ENCODE data around the gene SCN1A. TPM values are rescaled to one million over a fixed set of nuclear protein-coding genes. Genes with fewer than 3 reads are reported as not detected.

SCN1A gene
- total RNA-seq: not detected

GRCh38 chr2:166127217-166128155 is at the start of gene SCN1A:
Gene SCN1A, minus strand, starts transcription at chr2:166128020. Its CDS starts 54,399 bp downstream, at chr2:166073621.
- POLR2A ChIA-PET: no interaction called here
- DNase-seq: no peak
- no peak within 1 kb of the TSS for H3K4me3 Mint-ChIP-seq
- no peaks in the 10 kb centered on the region for H3K36me3 Mint-ChIP-seq
- peaks cover 12% of the 10 kb centered on the region for H3K27me3 Mint-ChIP-seq
- no peak for ATAC-seq (ENCODE audit: low read depth)
- H3K27ac Mint-ChIP-seq: no peak within 1 kb of the TSS
- no peaks in the 10 kb centered on the region for H3K9me3 Mint-ChIP-seq
- no peaks in the 10 kb centered on the region for H3K4me1 Mint-ChIP-seq

GRCh38 chr2:166173263-166173662 is 45.4 kb upstream of the SCN1A start:
- no peak overlapping the region for H3K4me3 Mint-ChIP-seq
- H3K27me3 Mint-ChIP-seq: peaks cover 13% of the 10 kb centered on the region
- no peaks in the 10 kb centered on the region for H3K9me3 Mint-ChIP-seq
- POLR2A ChIA-PET: no interaction called here
- no peak for ATAC-seq (ENCODE audit: low read depth)
- no peaks in the 10 kb centered on the region for H3K36me3 Mint-ChIP-seq
- no peaks in the 10 kb centered on the region for H3K4me1 Mint-ChIP-seq
- no peak overlapping the region for H3K27ac Mint-ChIP-seq
- DNase-seq: no peak

GRCh38 chr2:166171216-166171615 is 43.4 kb upstream of the SCN1A start:
- ATAC-seq (ENCODE audit: low read depth): no peak
- Mint-ChIP-seq H3K4me1 (no peaks in the 10 kb centered on the region), H3K36me3 (no peaks in the 10 kb centered on the region), H3K4me3 (no peak overlapping the region), H3K9me3 (no peaks in the 10 kb centered on the region), H3K27me3 (peaks cover 9% of the 10 kb centered on the region), H3K27ac (no peak overlapping the region)
- POLR2A ChIA-PET: no interaction called here
- DNase-seq: no peak

DNA sequence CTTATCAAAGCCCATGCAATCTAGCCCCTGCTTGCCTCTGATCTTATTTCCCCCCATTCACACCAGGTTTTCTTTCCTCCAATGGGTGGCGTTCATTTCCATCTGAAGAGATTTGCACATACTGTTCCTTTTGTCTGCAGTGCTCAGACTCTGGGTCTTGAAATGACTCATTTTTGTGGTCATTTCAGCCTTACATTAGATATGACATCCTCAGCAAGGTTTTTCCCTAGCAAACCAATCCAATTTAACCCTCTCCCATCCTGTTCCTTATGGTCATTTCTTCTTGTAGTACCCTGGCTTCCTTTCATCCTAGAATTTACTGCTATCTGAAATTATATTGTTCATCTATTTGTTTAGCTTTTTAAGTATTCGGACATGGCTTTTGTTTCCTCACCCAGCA is 42.5 kb upstream of the SCN1A start:
- Mint-ChIP-seq H3K9me3 (no peaks in the 10 kb centered on the region), H3K4me1 (no peaks in the 10 kb centered on the region), H3K4me3 (no peak overlapping the region), H3K27ac (no peak overlapping the region), H3K36me3 (no peaks in the 10 kb centered on the region), H3K27me3 (peaks cover 9% of the 10 kb centered on the region)
- POLR2A ChIA-PET: no interaction called here
- ATAC-seq (ENCODE audit: low read depth) (no peak), DNase-seq (no peak)

DNA sequence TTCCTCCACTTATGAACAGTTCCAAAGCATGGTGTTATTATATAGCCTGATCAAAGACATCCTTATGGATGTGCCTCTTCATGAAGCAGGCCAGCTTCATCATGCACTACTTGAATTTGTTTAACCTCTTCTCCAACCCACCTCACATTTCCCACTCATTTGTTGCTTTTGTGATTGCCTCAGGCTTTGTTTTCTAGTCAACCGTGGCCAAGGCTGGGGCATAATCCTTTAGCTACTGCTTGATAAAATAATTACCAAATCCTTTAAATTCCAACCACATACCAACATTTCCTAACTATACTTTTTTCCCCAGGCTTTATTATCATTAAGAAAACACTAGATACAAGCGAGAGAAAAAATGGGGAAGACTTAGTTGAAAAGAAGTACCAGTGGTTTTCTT is 39.6 kb upstream of the SCN1A start:
- ATAC-seq (ENCODE audit: low read depth): no peak
- no peak overlapping the region for H3K27ac Mint-ChIP-seq
- POLR2A ChIA-PET: no interaction called here

GRCh38 chr2:166163775-166164174 is 36.0 kb upstream of the SCN1A start:
- H3K4me3 Mint-ChIP-seq: no peak overlapping the region
- H3K4me1 Mint-ChIP-seq: no peaks in the 10 kb centered on the region
- H3K27me3 Mint-ChIP-seq: peaks cover 3% of the 10 kb centered on the region
- POLR2A ChIA-PET: no interaction called here
- ATAC-seq (ENCODE audit: low read depth) (no peak), DNase-seq (no peak)
- H3K9me3 Mint-ChIP-seq: no peaks in the 10 kb centered on the region
- H3K27ac Mint-ChIP-seq: no peak overlapping the region
- H3K36me3 Mint-ChIP-seq: no peaks in the 10 kb centered on the region

More for the DNA sequence above, 39.6 kb upstream of the SCN1A start:
- Mint-ChIP-seq H3K4me3 (no peak overlapping the region), H3K9me3 (no peaks in the 10 kb centered on the region), H3K4me1 (no peaks in the 10 kb centered on the region), H3K36me3 (no peaks in the 10 kb centered on the region), H3K27me3 (peaks cover 4% of the 10 kb centered on the region)
- DNase-seq: no peak

- H3K4me1 Mint-ChIP-seq: no peaks in the 10 kb centered on the region
- peaks cover 3% of the 10 kb centered on the region for H3K27me3 Mint-ChIP-seq
- POLR2A ChIA-PET: no interaction called here
- DNase-seq: no peak
- no peak overlapping the region for H3K4me3 Mint-ChIP-seq
- no peak overlapping the region for H3K27ac Mint-ChIP-seq
- no peak for ATAC-seq (ENCODE audit: low read depth)
- H3K9me3 Mint-ChIP-seq: no peaks in the 10 kb centered on the region
- no peaks in the 10 kb centered on the region for H3K36me3 Mint-ChIP-seq
Measured at GRCh38 chr2:166158546-166158945, 30.7 kb upstream of the SCN1A start.

DNA sequence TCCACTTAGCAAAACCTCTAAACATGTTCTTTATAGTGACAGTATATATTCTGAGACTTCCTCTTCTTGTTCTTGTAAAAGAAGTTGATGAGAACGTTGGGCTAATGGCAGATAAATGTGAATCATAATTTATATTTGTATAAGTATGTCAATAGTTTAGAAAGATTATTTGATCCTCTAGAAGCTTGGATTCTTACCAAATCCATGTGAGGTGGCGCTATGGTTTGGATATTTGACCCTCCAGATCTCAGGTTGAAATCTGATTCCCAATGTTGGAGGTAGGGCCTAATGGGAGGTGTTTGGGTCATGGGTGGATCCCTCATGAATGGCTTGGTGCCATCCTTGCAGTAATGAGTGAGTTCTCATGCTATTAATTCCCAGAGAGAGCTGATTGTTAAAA is 29.8 kb upstream of the SCN1A start:
- H3K4me3 Mint-ChIP-seq: no peak overlapping the region
- DNase-seq (no peak), ATAC-seq (ENCODE audit: low read depth) (no peak)
- H3K27ac Mint-ChIP-seq: no peak overlapping the region
- H3K27me3 Mint-ChIP-seq: peaks cover 3% of the 10 kb centered on the region
- POLR2A ChIA-PET: no interaction called here
- no peaks in the 10 kb centered on the region for H3K36me3 Mint-ChIP-seq
- no peaks in the 10 kb centered on the region for H3K4me1 Mint-ChIP-seq
- no peaks in the 10 kb centered on the region for H3K9me3 Mint-ChIP-seq

GRCh38 chr2:166156985-166157490 is 29.2 kb upstream of the SCN1A start:
- Mint-ChIP-seq H3K27me3 (peaks cover 3% of the 10 kb centered on the region), H3K9me3 (no peaks in the 10 kb centered on the region), H3K27ac (no peak overlapping the region), H3K4me3 (no peak overlapping the region), H3K4me1 (no peaks in the 10 kb centered on the region), H3K36me3 (no peaks in the 10 kb centered on the region)
- DNase-seq (no peak), ATAC-seq (ENCODE audit: low read depth) (no peak)
- POLR2A ChIA-PET: no interaction called here

GRCh38 chr2:166155589-166155988 is 27.8 kb upstream of the SCN1A start:
- DNase-seq: no peak
- no peak for ATAC-seq (ENCODE audit: low read depth)
- H3K36me3 Mint-ChIP-seq: no peaks in the 10 kb centered on the region
- H3K9me3 Mint-ChIP-seq: no peaks in the 10 kb centered on the region
- peaks cover 3% of the 10 kb centered on the region for H3K27me3 Mint-ChIP-seq
- no peaks in the 10 kb centered on the region for H3K4me1 Mint-ChIP-seq
- H3K4me3 Mint-ChIP-seq: no peak overlapping the region
- H3K27ac Mint-ChIP-seq: no peak overlapping the region
- POLR2A ChIA-PET: no interaction called here

DNA sequence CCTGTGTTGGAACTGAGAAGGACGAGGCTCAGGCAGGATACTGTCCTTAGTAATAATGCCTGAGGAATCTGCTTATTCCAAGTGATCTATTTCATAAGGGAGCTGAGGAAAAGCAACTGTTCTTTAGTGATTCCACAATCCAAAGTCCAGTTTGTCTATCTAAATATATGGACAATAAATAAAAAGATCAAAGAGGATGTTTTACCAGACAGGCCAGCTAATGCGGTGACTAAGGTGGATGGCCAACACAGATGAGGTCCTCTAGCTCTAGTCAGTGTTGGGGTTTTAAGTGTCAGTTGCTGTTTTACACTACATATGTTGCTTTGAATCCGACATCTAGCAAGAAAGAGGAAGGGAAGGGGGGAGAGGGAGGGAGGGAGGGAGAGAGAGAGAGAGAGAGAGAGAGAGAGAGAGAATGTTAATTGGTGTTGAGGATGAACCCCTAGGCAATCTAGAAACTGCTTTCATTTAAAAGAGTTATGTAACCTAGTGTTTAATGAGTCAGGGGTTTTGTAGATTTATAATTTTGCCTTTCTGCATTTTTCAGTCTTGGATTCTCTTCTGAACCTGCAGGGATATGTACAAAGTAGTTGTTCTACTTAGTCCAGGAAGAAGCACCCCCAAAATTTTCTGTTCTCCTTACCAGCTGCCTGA is 27.0 kb upstream of the SCN1A start:
- no peaks in the 10 kb centered on the region for H3K4me1 Mint-ChIP-seq
- no peaks in the 10 kb centered on the region for H3K9me3 Mint-ChIP-seq
- no peak overlapping the region for H3K27ac Mint-ChIP-seq
- H3K36me3 Mint-ChIP-seq: no peaks in the 10 kb centered on the region
- H3K27me3 Mint-ChIP-seq: peaks cover 3% of the 10 kb centered on the region
- ATAC-seq (ENCODE audit: low read depth) (no peak), DNase-seq (no peak)
- POLR2A ChIA-PET: no interaction called here
- H3K4me3 Mint-ChIP-seq: no peak overlapping the region

GRCh38 chr2:166152064-166152463 is 24.2 kb upstream of the SCN1A start:
- DNase-seq (no peak), ATAC-seq (ENCODE audit: low read depth) (no peak)
- H3K4me1 Mint-ChIP-seq: no peaks in the 10 kb centered on the region
- H3K27me3 Mint-ChIP-seq: peaks cover 3% of the 10 kb centered on the region
- POLR2A ChIA-PET: no interaction called here
- no peak overlapping the region for H3K27ac Mint-ChIP-seq
- H3K9me3 Mint-ChIP-seq: no peaks in the 10 kb centered on the region
- no peak overlapping the region for H3K4me3 Mint-ChIP-seq
- no peaks in the 10 kb centered on the region for H3K36me3 Mint-ChIP-seq

- Mint-ChIP-seq H3K36me3 (no peaks in the 10 kb centered on the region), H3K27ac (no peak overlapping the region), H3K9me3 (no peaks in the 10 kb centered on the region), H3K4me3 (no peak overlapping the region), H3K4me1 (no peaks in the 10 kb centered on the region), H3K27me3 (no peaks in the 10 kb centered on the region)
- no peak for ATAC-seq (ENCODE audit: low read depth)
- POLR2A ChIA-PET: no interaction called here
- no peak for DNase-seq
Measured at GRCh38 chr2:166148500-166149400, 20.9 kb upstream of the SCN1A start.
